Stimulated activated CD4-positive, alpha-beta T cell treated with anti-CD3 and anti-CD28 coated beads, Interleukin-1b, Interleukin-23, amount 100 ng/mL, for 24 hours (primary cell): ENCODE measurements around the gene SBNO2.
"Not testable (repeated sequence)": the region's sequence is repeated elsewhere in the genome, so short reads cannot be mapped to it uniquely, and the experiment has no call there.

ENCODE experiments used
- DNase-seq, 4 experiments: peaks; one replicate each; pipeline ENCODE4 v3.0.0-alpha.2; 2020; ENCODE audit warnings: low read depth in 4 of 4, low spot score in 1 of 4

Gene SBNO2

GRCh38 chr19:1136201-1136600 is 37.9 kb downstream of the SBNO2 start:
- no peak for DNase-seq

- DNase-seq: no peak
Measured at GRCh38 chr19:1135454-1135853, 38.6 kb downstream of the SBNO2 start.

GRCh38 chr19:1134431-1134830 is 39.6 kb downstream of the SBNO2 start:
- DNase-seq: no peak

- peak in 3 of 4 experiments; percentile 54 to 73 (median 58) for DNase-seq
Measured at GRCh38 chr19:1133471-1133929, 40.6 kb downstream of the SBNO2 start.

GRCh38 chr19:1132552-1133383 is 41.3 kb downstream of the SBNO2 start:
- peak in 1 of 4 experiments; percentile 30 for DNase-seq

GRCh38 chr19:1131718-1132551 is 42.1 kb downstream of the SBNO2 start:
- DNase-seq: peak; percentile 58 to 91 (median 78)

- peak in 2 of 4 experiments; percentile 31 to 38 for DNase-seq
Measured at GRCh38 chr19:1130771-1131717, 43.0 kb downstream of the SBNO2 start.

- no peak for DNase-seq
Measured at GRCh38 chr19:1129535-1129934, 44.5 kb downstream of the SBNO2 start.

GRCh38 chr19:1129084-1129483 is 45.0 kb downstream of the SBNO2 start:
- not testable (repeated sequence) for DNase-seq

- no peak for DNase-seq
Measured at GRCh38 chr19:1128106-1128505, 46.0 kb downstream of the SBNO2 start.

GRCh38 chr19:1126984-1127760 is 46.9 kb downstream of the SBNO2 start:
- DNase-seq: no peak

- no peak for DNase-seq
Measured at GRCh38 chr19:1125601-1126467, 48.2 kb downstream of the SBNO2 start.

GRCh38 chr19:1123885-1124677 is 50.0 kb downstream of the SBNO2 start:
- DNase-seq: no peak

- no peak for DNase-seq
Measured at GRCh38 chr19:1123381-1123780, 50.7 kb downstream of the SBNO2 start.

- peak in 1 of 4 experiments; percentile 63 for DNase-seq
Measured at GRCh38 chr19:1122972-1123363, 51.1 kb downstream of the SBNO2 start.

- no peak for DNase-seq
Measured at GRCh38 chr19:1122021-1122971, 51.8 kb downstream of the SBNO2 start.

- DNase-seq: no peak
Measured at GRCh38 chr19:1121395-1121794, 52.7 kb downstream of the SBNO2 start.
